Left lung (tissue), 10 donors: ENCODE data around the gene ROBO1. TPM values are rescaled to one million over a fixed set of nuclear protein-coding genes. Genes with fewer than 3 reads are reported as not detected.

Experiments
- ATAC-seq: fragments of 200-7000 bp; cut with Tn5 transposase; one replicate; pipeline ENCODE4 v1.9.1; 2020; ENCODE audit warnings: moderate library complexity
- DNase-seq, 4 donors: peaks; one replicate each; pipeline ENCODE4 v3.0.0-alpha.2; 2013 to 2020
- H3K27ac ChIP-seq, 2 donors: fragments of 200-600 bp; sonication (generic) in 1 of 2; one replicate each; pipeline versions ENCODE4 v1.5.0 to v1.8.0; 2020 to 2021
- H3K27me3 ChIP-seq, 2 donors: fragments of 200-600 bp; sonication (generic) in 1 of 2; one replicate each; pipeline versions ENCODE4 v1.5.0 to v1.8.0; 2020 to 2021
- H3K36me3 ChIP-seq, 2 donors: fragments of 200-600 bp; sonication (generic) in 1 of 2; one replicate each; pipeline versions ENCODE4 v1.5.0 to v1.8.0; 2020 to 2021
- H3K4me1 ChIP-seq, 2 donors: fragments of 200-600 bp; one replicate each; pipeline ENCODE4 v1.8.0; 2021
- H3K4me3 ChIP-seq, 2 donors: fragments of 200-600 bp; sonication (generic) in 1 of 2; one replicate each; pipeline versions ENCODE4 v1.5.0 to v1.8.0; 2020 to 2021; ENCODE audit warnings: mild to moderate bottlenecking in 1 of 2
- H3K9me3 ChIP-seq, 2 donors: fragments of 200-600 bp; sonication (generic) in 1 of 2; one replicate each; pipeline versions ENCODE4 v1.5.0 to v1.8.0; 2020 to 2021
- CTCF ChIP-seq, 2 donors: fragments of 200-600 bp; sonication (generic) in 1 of 2; IDR thresholded peaks; one replicate each; pipeline versions ENCODE4 v1.5.0 to v1.8.0; 2021; ENCODE audit warnings: antibody characterized with exemption in 2 of 2
- intact Hi-C, 2 donors: fragments of 100-400 bp; cut with DNase I; formaldehyde crosslinking; loops; one replicate each; pipeline versions ENCODE4 v1.11.2 to v1.14.2; 2022
- polyA plus RNA-seq, 6 donors: library from polyadenylated mRNA; unstranded; fragments of 120-200 nt; gene quantifications; one replicate each; pipeline ENCODE4 v1.2.1, GENCODE V29; 2013; ENCODE audit not compliant: insufficient read length in 6 of 6
- total RNA-seq, 2 donors: library from RNA; stranded (reverse); fragmentation: NEBNext Ultra II Directional; extraction: Animal tissue kit (Norgen Biotek cat#: 25700); gene quantifications; one replicate each; pipeline ENCODE4 v1.2.1, GENCODE V29; 2021
- donor health status: DM: no; HTN: yes; CAD: no.
- donor health status: DM: no; HTN: no; CAD: no.

ROBO1 gene
- total and polyA plus RNA-seq, 8 donors, result 20.3 to 134 (median 102) TPM

DNA sequence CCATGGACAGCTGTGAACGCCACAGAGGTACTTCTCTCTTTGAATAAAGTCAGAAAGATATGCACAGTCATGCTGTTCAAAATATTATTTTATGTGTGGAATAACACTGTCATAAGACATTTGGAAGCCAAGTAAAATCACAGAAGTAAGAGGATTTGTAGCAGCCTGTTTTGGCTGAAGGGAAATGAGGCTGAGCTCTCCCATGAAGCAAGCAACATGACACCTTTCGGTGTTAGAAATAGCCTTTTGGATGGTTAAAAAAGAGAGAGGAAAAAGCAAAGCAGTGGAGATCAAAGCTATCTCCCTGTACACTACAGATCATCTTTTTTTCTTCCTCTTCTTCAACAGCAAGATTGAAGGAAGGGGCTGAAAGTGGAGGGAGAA lies 755.3 kb downstream of the ROBO1 start:
- intact Hi-C loops, result no loop called here

GRCh38 chr3:79011821-79012529 lies 755.8 kb downstream of the ROBO1 start:
- no peak for TF ChIP-seq CTCF (IDR thresholded peaks at IDR 0.05)
- Histone ChIP-seq H3K4me3 (no peak overlapping the region), H3K4me1 (no peaks in the 10 kb centered on the region), H3K27ac (no peak overlapping the region), H3K36me3 (no peaks in the 10 kb centered on the region), H3K9me3 (no peaks in the 10 kb centered on the region), H3K27me3 (peaks cover 0 to 6% of the 10 kb centered on the region in 2 donors)
- intact Hi-C loops, result no loop called here
- DNase-seq (no peak), ATAC-seq (no peak)

More for the DNA sequence above, 755.3 kb downstream of the ROBO1 start:
- no peak for TF ChIP-seq CTCF (IDR thresholded peaks at IDR 0.05)
- no peak overlapping the region for H3K4me3 ChIP-seq
- H3K4me1 ChIP-seq, result no peaks in the 10 kb centered on the region
- H3K27ac ChIP-seq, result no peak overlapping the region
- peaks cover 0 to 8% of the 10 kb centered on the region in 2 donors for H3K27me3 ChIP-seq
- no peaks in the 10 kb centered on the region for H3K36me3 ChIP-seq
- H3K9me3 ChIP-seq, result no peaks in the 10 kb centered on the region
- no peak for ATAC-seq
- no peak for DNase-seq

DNA sequence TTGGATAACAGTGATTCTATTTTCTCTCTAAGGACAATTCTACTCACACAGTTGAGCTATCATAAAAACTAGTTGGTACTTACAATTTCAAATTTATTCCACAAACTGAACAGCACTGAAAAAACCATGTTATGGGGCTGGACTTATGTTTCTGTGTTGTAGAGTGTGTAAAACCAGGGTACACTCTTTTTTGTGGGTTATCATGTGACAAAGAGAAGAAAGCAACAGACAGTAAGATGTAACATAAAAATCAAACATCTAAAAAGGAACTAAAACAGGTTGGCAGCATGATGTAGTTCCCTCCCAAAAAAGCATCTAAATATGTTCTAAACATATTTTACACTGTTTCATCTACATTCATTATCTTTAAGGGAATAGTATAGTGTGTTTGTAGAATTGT lies 757.9 kb downstream of the ROBO1 start:
- Histone ChIP-seq H3K36me3 (no peaks in the 10 kb centered on the region), H3K27me3 (no peaks in the 10 kb centered on the region), H3K4me3 (no peak overlapping the region), H3K9me3 (no peaks in the 10 kb centered on the region), H3K4me1 (no peaks in the 10 kb centered on the region), H3K27ac (no peak overlapping the region)
- intact Hi-C loops, result no loop called here
- DNase-seq, result no peak
- no peak for TF ChIP-seq CTCF (IDR thresholded peaks at IDR 0.05)
- ATAC-seq, result no peak

DNA sequence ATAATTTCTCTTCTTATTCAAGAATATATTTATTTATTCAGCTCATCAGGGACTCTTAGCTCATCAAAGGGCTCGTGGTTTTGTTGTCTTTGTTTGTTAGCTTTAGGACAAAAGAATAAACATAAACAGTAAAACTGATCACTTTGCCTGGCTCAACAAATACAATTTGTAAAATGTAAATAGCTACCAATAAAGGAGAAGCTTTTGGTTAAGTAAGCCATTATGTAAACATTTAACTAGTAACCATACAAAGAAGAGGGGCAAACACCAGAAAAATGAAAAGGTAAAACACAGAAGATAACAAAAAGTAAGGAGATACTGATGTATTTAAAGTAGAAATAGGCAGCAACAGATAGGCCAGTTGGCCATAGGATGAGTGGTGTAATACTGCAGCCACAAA lies 761.7 kb downstream of the ROBO1 start:
- no peak for ATAC-seq
- H3K27ac ChIP-seq, result no peak overlapping the region
- TF ChIP-seq CTCF (IDR thresholded peaks at IDR 0.05), result no peak
- no peaks in the 10 kb centered on the region for H3K36me3 ChIP-seq
- no peak for DNase-seq
- intact Hi-C loops, result no loop called here
- no peaks in the 10 kb centered on the region for H3K9me3 ChIP-seq
- H3K4me1 ChIP-seq, result no peaks in the 10 kb centered on the region
- no peak overlapping the region for H3K4me3 ChIP-seq
- H3K27me3 ChIP-seq, result no peaks in the 10 kb centered on the region

- H3K36me3 ChIP-seq, result no peaks in the 10 kb centered on the region
- H3K27ac ChIP-seq, result no peak overlapping the region
- H3K4me3 ChIP-seq, result no peak overlapping the region
- TF ChIP-seq CTCF (IDR thresholded peaks at IDR 0.05), result no peak
- ATAC-seq, result no peak
- DNase-seq, result no peak
- H3K9me3 ChIP-seq, result no peaks in the 10 kb centered on the region
- H3K27me3 ChIP-seq, result no peaks in the 10 kb centered on the region
- intact Hi-C loops, result no loop called here
- H3K4me1 ChIP-seq, result no peaks in the 10 kb centered on the region
Measured at GRCh38 chr3:79005084-79005483, 762.7 kb downstream of the ROBO1 start.
